Measurements from ENCODE around the gene CUTA. TPM values are rescaled to one million over a fixed set of nuclear protein-coding genes. Genes with fewer than 3 reads are reported as not detected.

Gene CUTA
- total RNA-seq, 6 experiments from 2014 or later: 464 to 546 (median 536) TPM

DNA sequence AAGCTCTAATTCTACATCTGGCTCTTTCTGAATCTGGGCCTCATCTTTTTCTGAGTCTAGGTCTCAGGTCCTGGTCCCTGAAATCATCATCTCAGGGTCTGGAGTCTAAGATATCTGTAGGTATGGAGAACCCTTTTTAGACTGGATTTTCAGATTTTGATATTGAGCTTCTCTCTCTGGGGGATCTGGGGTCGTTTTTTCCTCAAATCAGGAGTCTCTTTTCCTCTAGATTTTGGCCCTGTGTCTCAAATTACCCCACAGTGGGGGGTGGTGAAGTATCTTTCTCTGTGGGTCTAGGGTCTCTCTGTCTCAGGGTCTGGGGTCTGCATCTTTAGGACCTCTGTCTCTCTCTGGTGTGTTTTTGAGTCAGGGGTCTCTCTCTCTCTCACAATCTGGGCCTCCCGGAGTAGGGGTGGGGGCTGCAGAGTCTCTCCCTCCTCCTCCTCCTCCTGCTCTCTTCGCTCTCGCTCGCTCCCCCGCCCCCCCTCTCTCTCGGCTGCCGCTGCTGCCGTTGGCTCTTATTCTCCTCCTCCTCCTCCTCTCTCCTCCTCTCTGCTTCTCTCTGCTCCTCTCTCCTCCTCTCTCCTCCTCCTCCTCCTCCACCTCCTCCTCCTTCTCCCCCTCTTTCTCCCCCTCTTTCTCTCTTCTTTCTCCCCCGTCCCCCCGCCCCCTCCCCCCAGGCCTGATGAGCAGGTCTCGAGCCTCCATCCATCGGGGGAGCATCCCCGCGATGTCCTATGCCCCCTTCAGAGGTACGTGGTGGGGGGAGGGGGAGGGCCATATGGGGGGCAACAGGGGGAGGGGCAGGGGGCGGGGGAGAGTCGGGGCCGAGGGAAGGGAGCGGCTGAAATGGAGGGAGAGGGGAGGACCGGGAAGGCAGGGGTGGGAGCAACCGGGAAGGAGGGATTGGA lies 1.9 kb upstream of the CUTA start, which contains the start of gene SYNGAP1:
Gene SYNGAP1 (plus strand): TSS at position 486 of the 911 bp plus-strand sequence. CDS start 200 bp downstream, at position 686.
- peak within 1 kb of the TSS; percentile 98 for H3K4me3 Mint-ChIP-seq
- peaks cover 7% of the 10 kb centered on the region for H3K27me3 Mint-ChIP-seq (ENCODE audit: insufficient read depth)
- peaks cover 78% of the 10 kb centered on the region for H3K4me1 Mint-ChIP-seq (ENCODE audit: low read depth)
- no peak for DNase-seq
- peaks cover 45% of the 10 kb centered on the region for H3K36me3 Mint-ChIP-seq (ENCODE audit: low read depth)
- H3K9me3 Mint-ChIP-seq: no peaks in the 10 kb centered on the region
- peak within 1 kb of the TSS; percentile 100 for H3K27ac Mint-ChIP-seq
- TF ChIP-seq, protein P1, sequence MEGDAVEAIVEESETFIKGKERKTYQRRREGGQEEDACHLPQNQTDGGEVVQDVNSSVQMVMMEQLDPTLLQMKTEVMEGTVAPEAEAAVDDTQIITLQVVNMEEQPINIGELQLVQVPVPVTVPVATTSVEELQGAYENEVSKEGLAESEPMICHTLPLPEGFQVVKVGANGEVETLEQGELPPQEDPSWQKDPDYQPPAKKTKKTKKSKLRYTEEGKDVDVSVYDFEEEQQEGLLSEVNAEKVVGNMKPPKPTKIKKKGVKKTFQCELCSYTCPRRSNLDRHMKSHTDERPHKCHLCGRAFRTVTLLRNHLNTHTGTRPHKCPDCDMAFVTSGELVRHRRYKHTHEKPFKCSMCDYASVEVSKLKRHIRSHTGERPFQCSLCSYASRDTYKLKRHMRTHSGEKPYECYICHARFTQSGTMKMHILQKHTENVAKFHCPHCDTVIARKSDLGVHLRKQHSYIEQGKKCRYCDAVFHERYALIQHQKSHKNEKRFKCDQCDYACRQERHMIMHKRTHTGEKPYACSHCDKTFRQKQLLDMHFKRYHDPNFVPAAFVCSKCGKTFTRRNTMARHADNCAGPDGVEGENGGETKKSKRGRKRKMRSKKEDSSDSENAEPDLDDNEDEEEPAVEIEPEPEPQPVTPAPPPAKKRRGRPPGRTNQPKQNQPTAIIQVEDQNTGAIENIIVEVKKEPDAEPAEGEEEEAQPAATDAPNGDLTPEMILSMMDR (IDR thresholded peaks at IDR 0.05): no peak

GRCh38 chr6:33418690-33419291 lies 884 bp upstream of the CUTA start:
- no peak for DNase-seq
- peak overlapping the region; percentile 100 for H3K27ac Mint-ChIP-seq
- H3K4me3 Mint-ChIP-seq: peak overlapping the region; percentile 98
- H3K9me3 Mint-ChIP-seq: no peaks in the 10 kb centered on the region
- peaks cover 43% of the 10 kb centered on the region for H3K36me3 Mint-ChIP-seq (ENCODE audit: low read depth)
- TF ChIP-seq, protein P1 (IDR thresholded peaks at IDR 0.05): 0 out of 2 replicates have a peak, but pooled peaks have one; percentile 3
- H3K27me3 Mint-ChIP-seq (ENCODE audit: insufficient read depth): peaks cover 11% of the 10 kb centered on the region
- H3K4me1 Mint-ChIP-seq (ENCODE audit: low read depth): peaks cover 77% of the 10 kb centered on the region

DNA sequence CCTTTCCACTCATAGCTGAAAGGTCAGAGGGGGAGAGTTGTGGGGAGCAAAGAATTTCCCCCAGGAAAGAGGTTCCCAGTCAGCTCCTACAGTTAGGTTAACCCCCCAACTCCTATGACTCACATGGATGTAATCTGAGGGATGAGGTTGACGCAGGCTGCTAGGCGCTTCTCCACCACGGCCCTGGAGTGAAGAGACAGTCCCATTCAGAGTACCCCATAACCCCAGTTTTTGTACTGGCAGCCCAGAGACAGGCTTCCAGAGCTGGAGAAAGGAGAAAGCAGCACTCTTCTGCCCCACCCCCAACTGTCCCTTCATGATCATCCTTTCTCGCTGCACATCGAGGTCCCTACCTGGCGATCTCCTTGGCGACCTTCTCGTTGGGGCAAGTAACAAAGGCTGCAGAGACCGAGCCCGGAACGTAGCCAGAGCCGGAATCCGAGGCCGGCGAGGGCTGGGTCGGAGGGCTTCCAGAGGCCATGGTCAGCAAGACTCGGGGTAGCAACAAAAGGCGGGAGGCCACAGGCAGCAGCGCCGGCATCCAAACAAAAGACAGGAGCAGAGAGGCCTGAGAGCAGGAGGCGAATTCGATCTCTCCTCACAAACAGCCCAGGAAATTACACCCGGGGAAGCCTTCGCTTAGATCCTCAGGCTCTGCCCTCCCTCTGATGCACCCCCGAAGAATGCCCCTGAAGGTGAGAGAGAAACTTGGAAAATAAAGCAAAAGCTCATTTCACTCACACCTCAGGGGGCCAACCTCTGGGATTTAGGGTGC lies 592 bp downstream of the CUTA start:
- TF ChIP-seq, protein P1 (IDR thresholded peaks at IDR 0.05): no peak
- H3K27ac Mint-ChIP-seq: peak overlapping the region; percentile 100
- H3K27me3 Mint-ChIP-seq (ENCODE audit: insufficient read depth): peaks cover 16% of the 10 kb centered on the region
- peak; percentile 88 for DNase-seq
- no peaks in the 10 kb centered on the region for H3K9me3 Mint-ChIP-seq
- peaks cover 45% of the 10 kb centered on the region for H3K36me3 Mint-ChIP-seq (ENCODE audit: low read depth)
- H3K4me3 Mint-ChIP-seq: peak overlapping the region; percentile 98
- H3K4me1 Mint-ChIP-seq (ENCODE audit: low read depth): peaks cover 77% of the 10 kb centered on the region

DNA sequence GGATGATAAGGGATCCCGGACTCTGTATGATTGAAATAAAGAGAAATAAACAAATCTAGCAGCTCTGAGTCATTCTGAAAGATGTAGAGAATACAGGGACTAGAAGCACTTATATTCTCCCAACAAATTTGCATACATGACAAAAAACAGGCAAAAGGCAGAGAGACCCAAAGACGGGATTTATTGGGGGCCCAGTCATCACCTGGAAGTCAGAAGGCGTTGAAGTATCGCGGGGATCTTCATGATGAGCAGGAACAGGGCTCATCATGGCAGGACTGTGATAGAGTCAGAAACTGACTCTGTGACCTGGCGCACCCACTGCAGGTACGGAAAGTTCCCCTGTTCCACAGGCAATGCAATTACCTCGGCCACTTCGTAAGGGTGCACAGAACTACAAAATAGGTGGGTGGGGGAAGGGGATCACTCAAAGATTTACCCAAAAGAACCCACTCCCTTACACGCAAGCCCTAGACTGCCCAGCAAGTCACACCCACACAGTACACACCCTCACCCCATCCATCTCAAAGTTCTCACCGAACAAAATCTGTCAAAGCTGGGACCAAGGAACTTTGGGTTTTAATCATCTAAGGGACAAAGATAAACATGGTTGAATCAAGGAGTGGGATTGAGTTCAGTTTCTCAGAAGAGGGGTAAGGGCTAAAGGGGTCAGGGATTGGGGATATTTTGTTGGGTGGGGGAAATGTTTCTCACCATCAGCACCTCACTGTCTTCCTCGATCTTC lies 1.4 kb downstream of the CUTA start:
- Mint-ChIP-seq H3K27ac (peak overlapping the region; percentile 100), H3K27me3 (ENCODE audit: insufficient read depth) (peaks cover 17% of the 10 kb centered on the region), H3K4me3 (peak overlapping the region; percentile 98), H3K9me3 (no peaks in the 10 kb centered on the region), H3K4me1 (ENCODE audit: low read depth) (peaks cover 77% of the 10 kb centered on the region), H3K36me3 (ENCODE audit: low read depth) (peaks cover 49% of the 10 kb centered on the region)
- TF ChIP-seq, protein P1 (IDR thresholded peaks at IDR 0.05): no peak
- DNase-seq: no peak

GRCh38 chr6:33415831-33416230 lies 2.1 kb downstream of the CUTA start:
- no peaks in the 10 kb centered on the region for H3K9me3 Mint-ChIP-seq
- H3K36me3 Mint-ChIP-seq (ENCODE audit: low read depth): peaks cover 52% of the 10 kb centered on the region
- TF ChIP-seq, protein P1 (IDR thresholded peaks at IDR 0.05): no peak
- no peak for DNase-seq
- peak overlapping the region; percentile 98 for H3K4me3 Mint-ChIP-seq
- H3K4me1 Mint-ChIP-seq (ENCODE audit: low read depth): peaks cover 74% of the 10 kb centered on the region
- peaks cover 17% of the 10 kb centered on the region for H3K27me3 Mint-ChIP-seq (ENCODE audit: insufficient read depth)
- peak overlapping the region; percentile 100 for H3K27ac Mint-ChIP-seq
